Esophagus squamous epithelium (tissue), 5 donors: Measurements from ENCODE around the gene ALDH3A1. TPM values are rescaled to one million over a fixed set of nuclear protein-coding genes. Genes with fewer than 3 reads are reported as not detected.
A peak's percentile ranks its signal among the peaks of the same experiment; 100 is the strongest.

ENCODE experiments used
- DNase-seq: peaks from one replicate; lab custom pipeline; 2025; lab: John Stamatoyannopoulos, UW
- H3K27ac ChIP-seq, 4 donors: fragments of 200-600 bp; sonication (generic); one replicate each; pipeline ENCODE4 v1.5.1; 2016 to 2019; ENCODE audit warnings: mild to moderate bottlenecking in 1 of 4
- H3K27me3 ChIP-seq, 4 donors: fragments of 200-600 bp; sonication (generic); 1 replicate in 3 of 4; 2 replicates in 1 of 4; pipeline versions ENCODE4 v1.5.1 to v1.6.0; 2017 to 2021; ENCODE audit warnings: antibody characterized with exemption in 1 of 4
- H3K36me3 ChIP-seq, 3 donors: fragments of 200-600 bp; sonication (generic); one replicate each; pipeline ENCODE4 v1.5.1; 2016 to 2019
- H3K4me1 ChIP-seq, 3 donors: fragments of 200-600 bp; sonication (generic); one replicate each; pipeline ENCODE4 v1.5.1; 2017 to 2019
- H3K4me3 ChIP-seq, 4 donors: fragments of 200-600 bp; sonication (generic); 1 replicate in 3 of 4; 2 replicates in 1 of 4; pipeline ENCODE4 v1.5.1; 2016 to 2019; ENCODE audit warnings: mild to moderate bottlenecking in 2 of 4, moderate library complexity in 1 of 4
- H3K9me3 ChIP-seq, 3 donors: fragments of 200-600 bp; sonication (generic); one replicate each; pipeline ENCODE4 v1.5.1; 2016 to 2019
- POLR2A ChIP-seq, 4 donors: fragments of 450-650 bp; IDR thresholded peaks; one replicate each; pipeline ENCODE4 v1.6.1; 2017; ENCODE audit warnings: antibody characterized with exemption in 4 of 4, mild to moderate bottlenecking in 4 of 4, moderate library complexity in 3 of 4
- WGBS, 2 donors: methylation state at CpG; one replicate each; pipeline ENCODE4 v1.1.5; 2018; 5-methylcytosine and 5-hydroxymethylcytosine counted together
- intact Hi-C: fragments of 100-400 bp; cut with DNase I; formaldehyde crosslinking; loops from one replicate; pipeline ENCODE4 v1.15.0; 2022
- total RNA-seq, 4 donors: library from RNA; depleted of rRNA; stranded (reverse); fragments of >200 nt; gene quantifications; one replicate each; pipeline ENCODE4 v1.1.0, GENCODE V29; 2016
- TF ChIP-seq, protein P1 (sequence below), 6 experiments: fragments of 450-650 bp in 4 of 6; fragments of 200-600 bp in 2 of 6; sonication (generic) in 2 of 6; IDR thresholded peaks; one replicate each; pipeline ENCODE4 v1.5.1; 2016 to 2019; ENCODE audit warnings: antibody characterized with exemption in 6 of 6, mild to moderate bottlenecking in 4 of 6, moderate library complexity in 4 of 6
- donor health status: DM: yes; HTN: yes; CAD: no.

The ALDH3A1 gene
- total RNA-seq, 4 donors from 2014 or later: 480 to 2,454 (median 606) TPM

DNA sequence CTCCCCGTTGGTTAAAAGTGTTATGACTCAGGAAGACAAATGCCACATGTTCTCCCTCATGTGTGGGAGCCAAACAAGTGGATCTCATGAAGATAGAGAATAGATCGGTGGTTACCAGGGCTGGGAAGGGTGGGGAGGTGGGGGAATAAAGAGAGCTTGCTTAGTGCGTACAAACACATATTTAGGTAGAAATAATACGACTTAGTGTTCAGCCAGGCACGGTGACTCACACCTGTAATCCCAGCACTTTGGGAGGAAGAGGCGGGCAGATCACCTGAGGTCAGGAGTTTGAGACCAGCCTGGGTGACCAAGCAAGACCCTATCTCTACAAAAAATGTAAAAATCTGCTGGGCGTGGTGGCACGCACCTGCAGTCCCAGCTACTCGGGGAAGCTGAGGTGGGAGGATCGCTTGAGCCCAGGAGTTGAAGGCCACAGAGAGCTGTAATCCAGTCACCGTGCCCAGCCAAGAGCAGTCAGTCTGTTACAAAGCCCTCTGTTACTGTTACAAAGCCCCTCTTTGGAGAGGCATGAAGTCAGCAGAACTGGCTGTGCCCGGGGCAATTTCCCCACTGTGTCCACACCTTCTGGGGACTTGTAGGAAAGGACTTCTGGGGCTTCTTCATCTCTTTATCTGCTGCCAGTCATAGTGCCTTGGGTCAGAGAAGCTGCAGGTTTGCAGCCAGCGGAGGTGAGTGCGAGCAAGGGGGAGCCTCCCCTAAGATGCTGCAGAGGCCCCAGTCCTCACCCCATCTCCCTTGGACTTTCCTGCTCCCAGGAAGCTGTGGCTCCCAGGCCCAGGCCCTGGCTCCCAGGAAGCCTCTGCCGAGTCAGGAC, 4.3 kb upstream of the ALDH3A1 start:
- intact Hi-C loops: loop anchor here (5.0 kb wide), 1 partner anchor 105 kb away; the partner anchor contains the start of gene ALDH3A2
- H3K4me3 ChIP-seq: no peak overlapping the region
- H3K4me1 ChIP-seq: peaks cover 31 to 77% (median 53%) of the 10 kb centered on the region in 3 donors
- no peak for TF ChIP-seq POLR2A (IDR thresholded peaks at IDR 0.05)
- TF ChIP-seq, protein P1, sequence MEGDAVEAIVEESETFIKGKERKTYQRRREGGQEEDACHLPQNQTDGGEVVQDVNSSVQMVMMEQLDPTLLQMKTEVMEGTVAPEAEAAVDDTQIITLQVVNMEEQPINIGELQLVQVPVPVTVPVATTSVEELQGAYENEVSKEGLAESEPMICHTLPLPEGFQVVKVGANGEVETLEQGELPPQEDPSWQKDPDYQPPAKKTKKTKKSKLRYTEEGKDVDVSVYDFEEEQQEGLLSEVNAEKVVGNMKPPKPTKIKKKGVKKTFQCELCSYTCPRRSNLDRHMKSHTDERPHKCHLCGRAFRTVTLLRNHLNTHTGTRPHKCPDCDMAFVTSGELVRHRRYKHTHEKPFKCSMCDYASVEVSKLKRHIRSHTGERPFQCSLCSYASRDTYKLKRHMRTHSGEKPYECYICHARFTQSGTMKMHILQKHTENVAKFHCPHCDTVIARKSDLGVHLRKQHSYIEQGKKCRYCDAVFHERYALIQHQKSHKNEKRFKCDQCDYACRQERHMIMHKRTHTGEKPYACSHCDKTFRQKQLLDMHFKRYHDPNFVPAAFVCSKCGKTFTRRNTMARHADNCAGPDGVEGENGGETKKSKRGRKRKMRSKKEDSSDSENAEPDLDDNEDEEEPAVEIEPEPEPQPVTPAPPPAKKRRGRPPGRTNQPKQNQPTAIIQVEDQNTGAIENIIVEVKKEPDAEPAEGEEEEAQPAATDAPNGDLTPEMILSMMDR (IDR thresholded peaks at IDR 0.05): no peak
- H3K36me3 ChIP-seq: no peaks in the 10 kb centered on the region
- H3K27ac ChIP-seq: peak overlapping the region; percentile 87 to 95 (median 88)
- DNase-seq: no peak
- no peaks in the 10 kb centered on the region for H3K9me3 ChIP-seq
- WGBS, 2 donors: 28 to 63% methylated on average over 11 to 12 of the region's 15 CpGs
- no peaks in the 10 kb centered on the region for H3K27me3 ChIP-seq

DNA sequence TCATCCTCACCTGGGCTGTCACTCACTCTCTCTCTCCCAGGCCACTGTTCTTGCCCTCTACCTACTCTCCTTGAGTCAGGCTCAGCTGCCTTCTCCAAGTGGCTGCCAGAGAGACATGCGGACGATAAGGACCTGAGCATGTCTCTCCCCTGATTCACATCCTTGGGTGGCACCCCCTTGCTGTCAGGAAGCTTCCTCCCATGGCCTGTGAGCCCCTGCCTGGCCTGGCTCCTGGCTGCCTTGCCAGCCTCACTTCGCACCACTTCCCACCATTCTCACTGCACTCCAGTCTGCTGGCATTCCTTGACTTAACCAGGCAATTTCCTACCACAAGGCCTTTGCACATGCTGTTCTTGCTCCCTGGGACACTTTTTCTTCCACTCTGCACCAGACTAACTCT, 2.7 kb upstream of the ALDH3A1 start:
- no peak for DNase-seq
- WGBS, 2 donors: 50 to 62% methylated on average over 3 of the region's 3 CpGs
- Histone ChIP-seq H3K27ac (peak overlapping the region; percentile 73 to 95 (median 88)), H3K27me3 (no peaks in the 10 kb centered on the region), H3K9me3 (no peaks in the 10 kb centered on the region), H3K36me3 (no peaks in the 10 kb centered on the region), H3K4me3 (no peak overlapping the region), H3K4me1 (peaks cover 31 to 93% (median 53%) of the 10 kb centered on the region in 3 donors)
- TF ChIP-seq POLR2A (IDR thresholded peaks at IDR 0.05): no peak
- TF ChIP-seq, protein P1 (IDR thresholded peaks at IDR 0.05): no peak
- intact Hi-C loops: loop anchor here (5.0 kb wide), 1 partner anchor 104 kb away; the partner anchor contains the start of gene ALDH3A2

DNA sequence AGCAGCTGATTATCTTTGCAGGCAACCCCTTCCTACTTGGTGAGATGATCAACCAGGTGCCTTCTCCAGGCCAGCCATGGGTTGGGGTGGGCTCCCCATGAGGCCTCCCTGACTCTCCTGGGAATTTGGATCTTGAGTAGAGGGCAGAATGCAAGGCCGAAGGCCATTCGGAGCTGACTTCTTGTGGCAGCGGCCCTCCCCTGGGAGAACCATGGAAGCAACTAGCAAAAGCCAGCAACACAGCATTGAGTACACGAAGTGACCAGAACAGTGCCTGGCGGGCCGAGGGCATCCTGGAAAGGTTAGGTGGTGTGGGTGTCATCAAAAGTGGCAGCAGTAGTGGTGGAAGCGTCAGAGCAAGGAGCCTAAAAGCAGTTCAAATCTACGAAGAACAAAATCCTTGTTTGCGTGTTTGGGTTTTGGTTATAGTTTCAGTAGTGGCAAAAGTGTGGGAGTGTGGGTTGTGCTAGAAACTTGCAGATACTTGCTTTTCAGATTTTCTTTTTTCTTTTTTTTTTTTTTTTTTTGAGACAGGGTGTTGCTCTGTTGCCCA, 2.0 kb upstream of the ALDH3A1 start:
- Histone ChIP-seq H3K36me3 (no peaks in the 10 kb centered on the region), H3K27me3 (no peaks in the 10 kb centered on the region), H3K27ac (peak overlapping the region; percentile 49 to 95 (median 88)), H3K4me3 (no peak overlapping the region), H3K9me3 (no peaks in the 10 kb centered on the region), H3K4me1 (peaks cover 36 to 100% (median 55%) of the 10 kb centered on the region in 3 donors)
- no peak for DNase-seq
- intact Hi-C loops: loop anchor here (5.0 kb wide), 1 partner anchor 103 kb away; the partner anchor contains the start of gene ALDH3A2
- no peak for TF ChIP-seq POLR2A (IDR thresholded peaks at IDR 0.05)
- TF ChIP-seq, protein P1 (IDR thresholded peaks at IDR 0.05): no peak
- WGBS, 2 donors: 58 to 67% methylated on average over 9 of the region's 9 CpGs

GRCh38 chr17:19748807-19749193, 702 bp upstream of the ALDH3A1 start:
- TF ChIP-seq, protein P1 (IDR thresholded peaks at IDR 0.05): no peak
- no peak for TF ChIP-seq POLR2A (IDR thresholded peaks at IDR 0.05)
- intact Hi-C loops: no loop called here
- Histone ChIP-seq H3K27ac (peak overlapping the region; percentile 84 to 95 (median 88)), H3K9me3 (no peaks in the 10 kb centered on the region), H3K4me1 (peaks cover 44 to 100% (median 56%) of the 10 kb centered on the region in 3 donors), H3K36me3 (no peaks in the 10 kb centered on the region), H3K27me3 (no peaks in the 10 kb centered on the region), H3K4me3 (no peak overlapping the region)
- 59 to 60% methylated on average over 12 of the region's 13 CpGs for WGBS, 2 donors
- DNase-seq: no peak
